AG08396 (cell line): ENCODE measurements around the gene IL17REL.

Source experiments
- DNase-seq: peaks from one replicate; pipeline ENCODE4 v3.0.0; 2012; ENCODE audit warnings: low spot score, mixed read lengths

The IL17REL gene

DNA sequence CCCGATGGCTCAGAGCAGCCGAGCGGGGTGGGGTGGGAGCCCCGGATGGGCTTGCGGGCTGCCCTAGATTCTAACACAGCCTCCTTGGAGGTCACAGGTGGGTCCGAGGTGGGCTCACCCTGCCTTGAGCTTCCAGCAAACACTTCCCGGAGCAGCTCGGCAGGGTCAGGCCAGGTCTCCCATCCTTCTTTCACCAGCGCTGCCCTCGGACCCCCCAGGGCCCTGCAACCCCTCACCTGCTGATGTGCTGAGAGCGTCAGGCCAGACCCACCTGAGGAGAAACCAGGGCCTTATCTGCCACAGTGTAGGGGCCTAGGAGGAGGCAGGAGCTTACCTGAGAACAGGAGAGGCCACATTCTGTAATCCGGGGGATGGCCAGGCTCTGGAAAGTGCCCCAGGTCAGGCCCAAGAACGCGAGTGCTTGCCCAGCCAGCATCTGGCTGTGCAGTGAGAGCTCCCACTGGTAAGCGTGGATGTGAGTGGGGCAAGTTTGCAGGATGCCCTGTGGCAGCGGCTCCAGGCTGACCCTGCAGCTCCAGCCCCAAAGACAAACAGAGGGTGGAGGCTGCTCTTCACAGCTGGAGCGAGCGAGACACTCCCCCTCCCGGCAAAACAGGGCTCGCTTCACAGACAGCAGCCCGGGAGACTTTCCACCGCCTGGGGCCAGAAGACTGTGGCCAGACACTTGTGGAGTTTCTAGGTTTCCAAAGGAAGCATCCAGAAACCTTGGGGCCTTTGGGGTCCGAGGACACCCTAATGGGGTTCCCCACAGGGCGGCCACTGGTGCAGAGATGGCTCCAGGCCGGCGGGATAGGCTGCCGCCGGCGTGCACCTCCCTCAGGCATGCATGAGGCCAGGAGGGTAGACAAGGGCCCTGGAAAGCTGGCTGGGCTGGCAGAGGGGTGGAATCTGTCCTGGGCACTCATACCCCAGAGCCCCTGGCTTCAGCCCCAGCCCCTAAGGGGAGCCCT is at the start of gene IL17REL:
Gene IL17REL (minus strand): TSS at position 555 of the 971 bp plus-strand sequence. CDS start 119 bp downstream, at position 436.
- DNase-seq = peak; percentile 73

DNA sequence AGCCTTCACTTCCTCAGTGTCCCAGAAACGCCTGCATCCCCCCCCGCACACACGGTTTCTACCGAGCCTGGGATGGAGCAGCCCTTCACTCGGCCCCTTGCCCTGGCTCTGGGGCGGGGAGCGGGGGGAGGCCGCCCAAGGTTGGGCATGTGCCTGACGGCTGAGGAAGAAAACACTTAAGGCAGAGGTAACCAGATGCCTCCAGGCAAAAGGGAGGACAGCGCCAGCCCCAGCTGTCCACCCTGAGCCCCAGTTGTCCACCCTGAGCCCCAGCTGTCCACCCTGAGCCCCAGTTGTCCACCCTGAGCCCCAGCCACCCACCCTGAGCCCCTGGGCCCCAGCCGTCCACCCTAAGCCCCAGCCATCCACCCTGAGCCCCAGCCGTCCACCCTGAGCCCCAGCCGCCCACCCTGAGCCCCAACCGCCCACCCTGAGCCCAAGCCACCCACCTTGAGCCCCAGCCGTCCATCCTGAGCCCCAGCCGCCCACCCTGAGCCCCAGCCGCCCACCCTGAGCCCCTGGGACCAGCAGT is 49.3 kb upstream of the IL17REL start:
- no peak for DNase-seq

DNA sequence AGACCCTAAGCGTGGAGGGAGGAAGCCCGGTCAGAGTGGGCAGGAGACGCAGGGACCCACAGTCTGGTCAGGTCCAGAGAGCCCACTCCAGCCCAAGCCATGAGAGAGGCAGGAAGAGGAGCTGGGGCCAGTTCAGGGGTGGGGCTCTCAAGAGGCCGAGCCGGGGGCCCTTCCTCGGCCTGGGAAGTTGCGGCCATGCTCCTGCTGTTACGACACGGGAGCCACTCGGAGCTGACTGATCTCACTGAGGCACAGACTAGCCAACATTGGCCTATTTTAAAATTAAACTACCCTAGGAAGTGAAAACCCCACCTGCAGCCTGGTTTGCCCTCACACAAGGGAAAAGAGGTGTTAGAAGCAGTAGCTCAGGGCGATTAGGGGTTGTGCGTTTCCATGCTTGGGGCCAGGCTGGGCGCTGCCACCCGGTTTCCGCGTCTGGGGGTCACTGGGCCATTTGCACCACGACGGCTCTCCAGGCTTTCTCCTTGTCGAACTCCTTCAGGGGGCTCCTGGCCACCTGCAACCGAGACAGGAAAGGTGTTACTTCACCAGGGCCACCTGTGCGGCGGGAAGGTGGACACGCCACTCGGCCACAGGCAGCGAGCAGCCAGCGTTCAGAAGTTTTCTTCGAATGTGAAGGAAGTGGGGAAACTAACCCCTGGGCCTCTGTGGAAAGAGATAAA is 48.7 kb upstream of the IL17REL start:
- DNase-seq = no peak

DNA sequence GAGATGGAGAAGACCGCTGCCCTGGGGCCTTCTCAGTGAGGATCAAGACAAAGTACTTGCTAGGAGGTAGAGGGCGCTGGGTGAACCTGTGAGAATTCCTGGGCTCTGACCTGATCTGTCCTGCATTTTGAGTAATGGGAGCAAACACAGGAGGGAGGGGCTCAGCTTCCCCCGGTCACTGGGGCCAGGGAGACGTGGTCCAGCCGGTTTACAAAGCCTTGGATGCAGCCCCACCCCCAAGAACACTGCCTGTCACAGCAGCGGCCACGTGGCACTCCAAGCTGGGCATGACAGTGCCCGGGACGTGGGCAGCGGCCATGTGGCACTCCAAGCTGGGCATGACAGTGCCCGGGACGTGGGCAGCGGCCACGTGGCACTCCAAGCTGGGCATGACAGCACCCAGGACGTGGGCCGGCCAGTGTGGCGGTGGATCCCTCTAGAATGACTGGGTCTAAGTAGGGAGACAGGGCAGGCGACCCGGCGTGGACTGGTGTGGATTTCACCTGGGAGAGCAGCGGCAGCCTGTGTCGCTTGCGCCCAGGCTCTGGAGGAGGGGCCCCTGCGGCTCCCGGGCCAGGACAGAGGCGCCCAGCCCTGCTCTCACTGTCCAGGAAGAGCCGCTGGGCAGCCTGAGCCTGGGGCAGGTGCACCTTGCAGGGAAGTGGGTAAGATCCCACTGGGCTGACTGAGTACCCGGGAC is 48.0 kb upstream of the IL17REL start:
- no peak for DNase-seq

DNA sequence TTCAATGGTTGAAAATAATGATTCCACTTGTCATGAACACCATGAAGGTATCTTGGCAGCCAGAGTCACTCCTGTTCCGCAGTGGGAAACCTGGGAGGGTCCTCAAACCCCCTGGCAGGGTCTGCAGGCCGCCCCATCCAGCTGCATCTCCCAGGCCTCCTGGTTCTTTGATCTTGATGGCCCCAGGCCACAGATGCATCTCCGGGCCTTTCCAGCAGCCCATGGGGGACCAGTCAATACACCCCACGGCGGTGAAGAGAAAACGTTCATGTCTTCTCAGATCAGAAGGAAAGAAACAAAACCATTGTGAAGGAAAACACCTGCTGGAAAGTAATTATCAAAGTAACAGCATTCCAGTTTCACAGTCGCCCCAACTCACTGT is 47.3 kb upstream of the IL17REL start:
- no peak for DNase-seq

DNA sequence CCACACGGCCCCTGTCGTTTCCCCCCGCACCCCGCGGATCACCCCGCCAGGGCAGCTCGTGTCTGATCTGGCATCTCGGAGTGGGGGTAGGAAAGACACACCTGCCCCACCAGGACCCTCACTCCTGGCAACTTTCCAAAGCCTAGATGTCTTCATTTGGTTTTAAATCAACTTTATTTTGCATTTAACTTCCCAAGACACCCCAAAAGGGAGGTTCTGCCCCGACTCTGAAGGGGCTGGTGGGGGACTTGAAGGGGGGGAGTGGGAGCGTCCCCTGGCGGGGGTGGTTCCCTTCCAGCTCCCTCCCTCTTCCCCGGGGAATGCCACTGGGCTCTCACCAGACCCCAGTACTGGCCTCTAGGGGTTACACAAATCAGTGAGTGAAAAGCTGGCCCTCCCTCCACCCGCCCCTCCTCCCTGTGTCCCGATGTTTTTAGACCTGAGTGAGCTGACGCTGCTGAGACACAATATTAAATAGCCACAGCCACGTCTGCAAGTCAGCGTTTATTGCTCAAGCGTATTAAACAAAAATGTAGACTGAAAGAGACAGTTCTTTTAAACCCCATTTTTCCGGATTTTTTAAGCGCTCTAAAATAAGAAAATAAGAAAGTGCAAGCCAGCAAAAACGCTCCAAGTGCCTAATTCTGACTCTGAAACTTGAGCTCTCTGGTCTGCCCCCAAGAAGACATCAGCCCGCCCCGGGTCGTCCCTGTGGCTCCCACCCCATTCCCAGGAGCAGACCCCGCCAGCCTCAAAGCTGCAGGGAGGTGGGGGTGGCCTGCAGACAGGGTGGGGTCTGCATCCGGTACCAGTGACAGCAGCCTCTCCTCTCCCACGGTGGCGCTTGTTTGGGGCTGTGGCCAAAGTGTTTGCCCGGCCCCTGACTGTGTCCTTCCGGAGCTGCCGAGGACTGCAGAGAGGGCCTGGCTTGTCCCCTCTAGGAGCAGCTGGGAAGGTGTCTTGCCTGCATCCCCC is 46.6 kb upstream of the IL17REL start:
- DNase-seq = peak; percentile 70

DNA sequence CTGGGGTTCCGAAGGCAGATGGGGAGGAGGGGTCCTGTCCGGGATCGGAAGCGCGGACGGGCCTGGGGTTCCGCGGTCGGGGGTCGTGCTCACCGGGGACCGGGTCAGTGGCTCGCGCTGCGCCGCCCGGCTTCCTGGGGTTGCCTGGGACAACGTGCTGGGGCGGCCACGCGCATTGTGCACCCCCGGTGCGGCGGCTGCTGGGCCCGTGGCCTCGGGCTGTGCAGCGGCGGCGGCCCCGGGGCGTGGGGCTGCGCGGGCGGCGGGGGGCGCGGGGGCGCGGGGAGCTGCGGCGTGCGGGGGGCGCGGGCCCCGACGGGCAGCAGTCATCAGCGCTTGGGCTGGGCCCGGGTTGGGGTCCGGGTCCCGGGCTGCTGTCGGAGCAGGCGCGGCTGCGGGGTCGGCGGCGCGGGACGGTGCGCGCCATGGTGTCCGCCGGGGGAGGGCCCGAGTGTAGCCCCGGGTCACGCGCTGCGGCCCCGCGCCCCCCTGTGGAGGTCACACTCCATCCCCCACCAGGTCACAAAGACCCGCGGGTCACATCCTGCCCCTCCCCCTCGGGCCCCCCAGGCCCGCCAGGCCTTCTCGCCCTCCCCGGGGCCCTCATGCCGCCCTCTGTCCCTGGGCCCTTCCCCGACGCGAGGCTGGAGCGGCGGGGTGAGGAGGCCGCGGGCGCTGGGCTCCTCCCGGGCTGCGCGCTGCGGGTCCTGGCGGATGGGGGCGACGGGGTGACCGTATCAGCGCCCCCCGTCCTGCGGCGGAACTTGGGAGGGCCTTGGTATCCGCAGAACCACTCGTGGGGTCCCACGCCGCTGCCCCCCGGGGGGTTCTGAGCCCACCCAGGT is 45.7 kb upstream of the IL17REL start, which contains the start of gene TTLL8:
Gene TTLL8 (minus strand): TSS at position 238 of the 845 bp plus-strand sequence.
- DNase-seq = no peak

DNA sequence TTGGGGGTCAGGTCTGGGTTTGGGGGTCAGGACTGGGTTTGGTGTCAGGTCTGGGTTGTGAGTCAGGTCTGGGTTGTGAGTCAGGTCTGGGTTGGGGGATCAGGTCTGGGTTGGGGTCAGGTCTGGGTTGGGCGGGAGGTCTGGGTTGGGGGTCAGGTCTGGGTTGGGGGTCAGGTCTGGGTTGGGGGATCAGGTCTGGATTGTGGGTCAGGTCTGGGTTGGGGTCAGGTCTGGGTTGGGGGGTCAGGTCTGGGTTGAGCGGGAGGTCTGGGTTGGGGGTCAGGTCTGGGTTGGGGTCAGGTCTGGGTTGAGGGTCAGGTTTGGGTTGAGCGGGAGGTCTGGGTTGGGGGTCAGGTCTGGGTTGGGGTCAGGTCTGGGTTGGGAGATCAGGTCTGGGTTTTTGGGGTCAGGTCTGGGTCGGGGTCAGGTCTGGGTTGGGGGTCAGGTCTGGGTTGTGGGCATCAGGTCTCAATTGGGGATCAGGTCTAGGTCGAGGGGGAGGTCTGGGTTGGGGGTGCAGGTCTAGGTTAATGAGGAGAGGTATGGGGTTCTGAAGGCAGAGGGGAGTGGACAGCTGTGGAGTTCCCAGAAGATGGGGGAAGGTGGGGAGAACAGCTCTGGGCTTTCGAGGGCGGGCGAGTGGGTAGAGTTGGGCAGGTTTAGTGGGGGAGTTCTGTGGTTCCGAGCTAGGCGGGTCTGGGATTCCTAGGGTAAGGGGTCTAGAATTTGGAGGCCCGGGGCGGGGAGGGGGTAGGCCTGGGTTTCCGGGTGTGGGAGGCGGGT is 44.9 kb upstream of the IL17REL start:
- no peak for DNase-seq

DNA sequence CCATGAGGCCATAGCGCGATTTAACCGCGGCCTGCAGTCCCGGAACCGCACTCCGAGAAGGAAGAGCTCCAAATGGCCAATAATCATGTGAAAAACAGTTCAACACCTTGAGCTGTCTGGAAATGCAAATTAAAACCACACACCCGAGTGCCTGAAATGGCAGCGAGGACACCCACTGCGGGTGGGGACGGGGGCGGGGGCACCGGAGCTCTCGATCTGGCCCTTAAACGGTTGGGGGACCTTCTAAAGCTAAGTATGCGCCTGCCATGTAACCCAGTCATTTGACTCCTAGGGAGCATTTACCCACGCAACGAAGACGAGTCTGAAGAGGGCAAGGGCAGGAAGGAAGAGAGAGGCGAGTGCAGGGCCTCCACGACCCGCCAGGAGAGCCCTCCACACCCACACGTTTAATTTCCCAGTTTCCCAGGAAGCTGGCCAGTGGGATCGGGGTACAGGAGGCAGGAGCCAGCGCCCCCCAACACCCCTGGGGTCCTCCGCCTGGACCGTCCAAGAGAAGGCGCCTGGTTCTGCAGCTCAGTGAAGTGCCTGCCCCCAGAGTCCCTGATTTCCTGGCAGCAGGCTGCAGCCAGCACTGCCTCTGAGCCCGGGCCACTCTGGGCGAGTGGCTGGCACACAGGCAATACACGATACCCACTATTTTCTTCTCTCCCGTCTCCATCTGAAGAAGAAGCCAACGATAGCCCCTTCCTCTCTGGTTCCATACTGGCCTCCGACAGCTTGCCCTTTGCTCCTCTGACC is 43.8 kb upstream of the IL17REL start:
- no peak for DNase-seq

DNA sequence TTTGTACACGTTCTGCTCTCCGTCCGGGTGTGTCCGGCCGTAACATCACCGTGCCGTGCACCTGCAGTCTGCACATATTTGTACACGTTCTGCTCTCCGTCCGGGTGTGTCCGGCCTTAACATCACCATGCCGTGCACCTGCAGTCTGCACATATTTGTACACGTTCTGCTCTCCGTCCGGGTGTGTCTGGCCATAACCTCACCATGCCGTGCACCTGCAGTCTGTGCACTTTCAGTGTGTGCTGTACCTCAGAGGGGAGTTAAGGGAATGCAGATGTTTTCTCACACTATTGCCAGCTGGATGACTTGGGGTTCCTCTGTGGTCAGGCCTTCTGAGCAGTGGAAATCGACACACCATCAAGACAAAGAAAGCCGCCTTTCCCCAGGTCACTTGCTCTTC is 41.3 kb upstream of the IL17REL start:
- no peak for DNase-seq

DNA sequence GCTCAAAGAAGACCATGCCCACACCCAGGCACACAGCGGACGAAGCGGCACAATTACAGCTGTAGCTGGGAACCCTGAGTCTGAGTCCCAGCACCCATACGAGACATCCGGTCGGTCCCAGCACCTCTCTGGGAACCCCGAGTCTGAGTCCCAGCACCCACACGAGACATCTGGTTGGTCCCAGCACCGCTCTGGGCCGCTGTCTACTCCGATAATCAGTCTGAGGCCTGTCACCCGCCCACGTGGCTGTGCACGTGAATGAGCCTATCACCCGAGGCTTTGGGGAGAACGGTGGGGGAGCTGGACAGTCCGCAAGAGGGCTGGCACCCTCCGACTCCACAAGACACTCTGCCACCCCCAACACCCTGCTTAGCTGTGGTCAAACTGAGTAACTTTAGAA is 39.4 kb upstream of the IL17REL start:
- DNase-seq = no peak

DNA sequence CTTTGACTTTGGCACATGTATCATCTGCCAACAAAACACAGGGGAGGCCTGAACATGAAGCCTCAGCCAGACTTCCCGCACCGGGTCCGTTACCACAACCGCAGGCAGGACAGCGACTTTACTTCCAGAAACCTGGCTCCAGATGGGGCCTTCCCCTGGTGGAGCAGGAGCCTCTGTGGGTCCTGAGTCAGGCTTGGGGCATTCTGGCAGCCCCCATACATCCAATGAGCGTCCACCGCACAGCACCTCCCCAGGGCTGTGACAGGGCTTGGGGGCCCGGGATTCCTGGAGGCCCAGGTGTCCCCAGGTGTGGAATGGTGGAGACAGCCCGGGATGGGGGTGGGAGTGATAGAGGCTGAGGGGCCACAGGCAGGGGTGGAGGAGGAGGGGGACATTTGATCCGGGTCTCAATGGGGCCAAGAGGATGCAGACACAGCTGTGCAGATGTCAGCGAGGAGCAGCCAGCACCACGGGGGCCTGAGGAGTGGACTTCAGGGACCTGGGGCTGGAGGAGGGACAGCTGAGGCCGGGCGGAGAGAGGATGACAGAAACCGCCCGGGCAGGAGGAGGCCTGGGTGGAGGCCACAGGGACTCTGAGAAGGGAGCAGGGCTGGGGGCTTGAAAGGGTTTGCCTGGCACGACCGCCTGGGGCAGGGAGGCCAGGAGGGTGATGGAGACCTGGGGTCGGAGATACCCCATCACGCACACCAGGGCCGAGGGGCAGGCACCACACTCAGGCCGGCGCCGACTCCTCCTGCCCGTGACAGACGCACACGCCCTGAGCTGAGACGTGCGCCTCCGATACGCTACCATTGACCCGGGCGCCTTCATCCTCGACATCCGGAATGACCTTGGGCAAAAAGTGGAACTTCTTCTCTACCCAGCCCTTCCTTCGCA is 37.0 kb upstream of the IL17REL start:
- DNase-seq = no peak

DNA sequence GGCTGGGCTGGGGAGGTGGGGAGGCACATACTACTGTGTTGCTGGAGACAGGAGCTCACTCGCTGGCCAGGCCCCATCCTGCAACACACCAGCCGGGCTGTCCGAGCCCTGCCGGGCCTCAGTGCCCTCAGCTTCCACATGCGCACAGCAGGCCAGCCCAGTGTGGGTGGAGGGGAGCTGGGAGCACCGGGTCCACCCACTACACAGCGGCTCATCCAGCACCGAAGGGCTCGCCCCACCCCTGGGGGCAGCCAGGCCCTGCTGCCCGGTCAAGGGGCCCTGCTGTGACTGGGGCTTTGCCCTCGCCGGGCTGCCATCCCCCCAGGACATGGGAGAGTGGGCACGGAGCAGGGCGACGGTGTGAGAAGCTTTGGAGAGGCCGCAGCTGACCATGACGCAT is 36.3 kb upstream of the IL17REL start:
- DNase-seq = no peak

DNA sequence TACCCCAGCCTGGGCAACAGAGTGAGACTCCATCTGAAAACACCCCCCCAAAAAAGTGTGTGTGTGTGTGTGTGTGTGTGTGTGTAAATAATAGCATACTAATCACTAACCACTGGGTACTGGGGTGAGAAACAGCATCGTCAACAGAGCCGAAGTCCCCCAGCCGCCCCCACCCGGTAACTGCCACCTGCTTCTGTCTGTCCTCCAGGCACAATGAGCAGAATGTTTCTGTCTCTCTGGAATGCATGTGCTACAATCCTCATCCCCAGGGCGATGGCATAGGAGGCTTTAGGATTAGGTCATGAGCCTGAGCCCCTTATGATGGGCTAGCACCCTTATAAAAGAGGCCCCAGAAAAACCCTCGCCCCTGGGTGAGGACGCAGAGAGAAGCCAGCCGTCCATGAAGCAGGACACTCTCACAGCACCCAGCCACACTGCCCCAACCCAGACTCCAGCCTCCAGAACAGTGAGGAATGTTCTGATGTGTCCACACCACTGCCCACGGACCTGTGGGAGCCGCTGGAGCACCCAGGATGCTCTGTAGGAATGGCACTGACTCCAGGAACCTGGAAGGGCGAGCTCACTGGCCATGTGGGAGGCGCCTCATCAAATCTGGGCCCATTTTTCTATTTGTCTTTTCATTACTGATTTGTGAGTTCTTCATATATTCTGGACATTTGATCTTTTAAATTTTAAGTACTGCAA is 35.6 kb upstream of the IL17REL start:
- DNase-seq = no peak

DNA sequence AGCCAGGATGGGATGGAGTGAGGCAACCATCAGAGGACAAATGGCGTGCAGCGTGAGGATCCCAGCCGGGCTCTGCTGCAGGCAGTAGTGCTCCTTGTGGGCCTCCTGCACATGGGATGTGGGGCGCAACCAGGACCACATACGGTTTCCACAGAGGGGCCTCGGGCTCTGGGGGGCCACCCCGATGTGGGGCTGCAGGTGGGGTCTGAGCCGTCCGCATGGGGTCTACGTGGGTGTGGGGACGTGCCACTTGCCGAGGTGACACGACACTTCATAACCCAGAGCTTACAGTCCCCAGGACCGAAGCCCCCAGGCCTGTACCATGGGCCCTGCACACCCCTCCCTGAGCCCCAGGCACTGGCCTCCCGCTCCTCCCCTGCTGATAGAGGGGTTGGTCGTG is 34.8 kb upstream of the IL17REL start:
- no peak for DNase-seq

DNA sequence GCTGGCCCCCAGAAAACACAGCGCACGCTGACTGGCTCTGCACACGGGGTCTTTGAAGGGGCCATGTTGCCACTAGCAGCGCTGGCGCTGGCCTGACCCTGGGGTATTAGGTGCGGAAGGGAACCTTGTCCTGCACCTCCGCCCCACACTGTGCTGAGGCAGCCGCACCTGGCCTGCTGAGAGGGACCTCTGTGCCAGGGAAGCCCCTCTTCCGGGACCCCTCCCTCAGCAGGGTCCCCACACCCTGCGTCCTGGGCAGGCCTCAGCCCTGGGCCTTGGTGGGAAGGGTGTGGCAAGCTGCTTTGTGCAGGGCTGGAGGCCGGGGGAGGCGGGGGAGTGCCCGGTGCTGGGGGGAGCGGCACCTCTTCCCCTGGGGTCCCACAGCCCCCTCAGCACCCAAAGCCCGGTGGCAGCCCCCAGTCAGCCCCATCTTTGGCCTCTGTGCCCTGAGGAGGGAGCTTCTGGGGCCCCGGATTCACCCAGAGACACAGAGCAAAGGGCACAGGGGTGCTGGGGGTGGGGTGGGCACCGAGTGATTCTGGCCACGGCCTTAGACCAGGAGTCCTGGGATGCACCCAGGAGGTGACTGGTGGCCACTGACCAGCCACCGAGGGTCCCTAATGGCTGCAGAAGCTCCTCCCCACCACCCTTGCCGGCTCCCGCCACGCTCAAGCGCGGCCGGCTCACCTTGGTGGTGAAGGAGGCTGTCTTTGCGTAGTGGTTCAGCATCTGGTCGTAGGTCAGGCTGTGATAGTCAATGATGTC is 34.1 kb upstream of the IL17REL start:
- peak; percentile 7 for DNase-seq
